Breast epithelium (tissue), 4 donors: ENCODE measurements around the gene GPLD1. TPM values are rescaled to one million over a fixed set of nuclear protein-coding genes. Genes with fewer than 3 reads are reported as not detected.

ENCODE experiments used
- DNase-seq, 2 donors: peaks; one replicate each; pipeline ENCODE4 v3.0.0-alpha.2; 2019; ENCODE audit warnings: low spot score in 2 of 2
- H3K27ac ChIP-seq, 2 donors: fragments of 200-600 bp; sonication (generic) in 1 of 2; one replicate each; pipeline ENCODE4 v1.5.1; 2016 to 2019; ENCODE audit warnings: mild to moderate bottlenecking in 1 of 2
- H3K27me3 ChIP-seq, 2 donors: fragments of 200-600 bp; sonication (generic) in 1 of 2; one replicate each; pipeline versions ENCODE4 v1.5.1 to v1.6.0; 2017 to 2019; ENCODE audit warnings: control low read depth in 1 of 2, mild to moderate bottlenecking in 1 of 2
- H3K36me3 ChIP-seq: fragments of 200-600 bp; one replicate; pipeline ENCODE4 v1.5.1; 2019
- H3K4me1 ChIP-seq, 2 donors: fragments of 200-600 bp; sonication (generic); one replicate each; pipeline ENCODE4 v1.5.1; 2016 to 2019; ENCODE audit warnings: control low read depth in 1 of 2
- H3K4me3 ChIP-seq, 3 donors: fragments of 200-600 bp; sonication (generic); 1 replicate in 2 of 3; 2 replicates in 1 of 3; pipeline ENCODE4 v1.5.1; 2016 to 2019; ENCODE audit warnings: mild to moderate bottlenecking in 3 of 3, moderate library complexity in 2 of 3
- H3K9me3 ChIP-seq, 2 donors: fragments of 200-600 bp; sonication (generic) in 1 of 2; one replicate each; pipeline ENCODE4 v1.5.1; 2016 to 2019; ENCODE audit warnings: control low read depth in 1 of 2
- POLR2A ChIP-seq: fragments of 450-650 bp; IDR thresholded peaks from one replicate; pipeline ENCODE4 v1.6.1; 2016; ENCODE audit warnings: antibody characterized with exemption, mild to moderate bottlenecking, moderate library complexity
- POLR2AphosphoS5 ChIP-seq, 3 donors: sonication (generic); formaldehyde crosslinking; IDR thresholded peaks; one replicate each; pipeline ENCODE4 v1.6.1; 2017; ENCODE audit warnings: antibody characterized with exemption in 3 of 3
- intact Hi-C: fragments of 100-400 bp; cut with DNase I; formaldehyde crosslinking; loops from one replicate; pipeline ENCODE4 v1.15.1; 2023; ENCODE audit warnings: low total_unique reads
- total RNA-seq, 3 donors: library from RNA; depleted of rRNA; stranded (reverse); fragments of >200 nt; gene quantifications; one replicate each; pipeline ENCODE4 v1.1.0, GENCODE V29; 2016
- TF ChIP-seq, protein P1 (sequence below), 3 donors: fragments of 450-650 bp; IDR thresholded peaks; one replicate each; pipeline ENCODE4 v1.5.1; 2016 to 2017; ENCODE audit warnings: antibody characterized with exemption in 3 of 3, mild to moderate bottlenecking in 3 of 3, moderate library complexity in 3 of 3

GPLD1 gene
- total RNA-seq, 3 donors from 2014 or later, result 1.3 to 7.7 (median 2.5) TPM

DNA sequence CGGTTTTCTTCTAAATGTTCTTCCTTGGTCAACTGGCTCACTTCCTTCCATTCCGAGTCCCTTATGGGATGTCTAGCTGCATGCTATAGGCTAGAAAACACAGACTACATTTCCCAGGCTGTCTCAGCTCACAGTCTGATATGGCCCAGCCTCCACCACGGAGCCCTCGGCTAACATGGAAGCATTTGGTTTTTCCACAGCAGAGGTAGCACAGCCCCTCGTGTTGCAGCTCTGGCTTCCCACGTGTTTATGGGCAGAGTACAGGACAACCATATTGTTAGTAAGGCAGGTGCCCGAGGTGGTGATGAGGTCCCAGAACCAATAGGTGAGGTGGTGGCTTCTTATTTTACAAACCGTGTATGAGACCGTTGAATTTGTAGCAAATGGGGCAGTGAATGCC is 8.7 kb downstream of the GPLD1 start:
- TF ChIP-seq, protein P1, sequence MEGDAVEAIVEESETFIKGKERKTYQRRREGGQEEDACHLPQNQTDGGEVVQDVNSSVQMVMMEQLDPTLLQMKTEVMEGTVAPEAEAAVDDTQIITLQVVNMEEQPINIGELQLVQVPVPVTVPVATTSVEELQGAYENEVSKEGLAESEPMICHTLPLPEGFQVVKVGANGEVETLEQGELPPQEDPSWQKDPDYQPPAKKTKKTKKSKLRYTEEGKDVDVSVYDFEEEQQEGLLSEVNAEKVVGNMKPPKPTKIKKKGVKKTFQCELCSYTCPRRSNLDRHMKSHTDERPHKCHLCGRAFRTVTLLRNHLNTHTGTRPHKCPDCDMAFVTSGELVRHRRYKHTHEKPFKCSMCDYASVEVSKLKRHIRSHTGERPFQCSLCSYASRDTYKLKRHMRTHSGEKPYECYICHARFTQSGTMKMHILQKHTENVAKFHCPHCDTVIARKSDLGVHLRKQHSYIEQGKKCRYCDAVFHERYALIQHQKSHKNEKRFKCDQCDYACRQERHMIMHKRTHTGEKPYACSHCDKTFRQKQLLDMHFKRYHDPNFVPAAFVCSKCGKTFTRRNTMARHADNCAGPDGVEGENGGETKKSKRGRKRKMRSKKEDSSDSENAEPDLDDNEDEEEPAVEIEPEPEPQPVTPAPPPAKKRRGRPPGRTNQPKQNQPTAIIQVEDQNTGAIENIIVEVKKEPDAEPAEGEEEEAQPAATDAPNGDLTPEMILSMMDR (IDR thresholded peaks at IDR 0.05), result no peak

DNA sequence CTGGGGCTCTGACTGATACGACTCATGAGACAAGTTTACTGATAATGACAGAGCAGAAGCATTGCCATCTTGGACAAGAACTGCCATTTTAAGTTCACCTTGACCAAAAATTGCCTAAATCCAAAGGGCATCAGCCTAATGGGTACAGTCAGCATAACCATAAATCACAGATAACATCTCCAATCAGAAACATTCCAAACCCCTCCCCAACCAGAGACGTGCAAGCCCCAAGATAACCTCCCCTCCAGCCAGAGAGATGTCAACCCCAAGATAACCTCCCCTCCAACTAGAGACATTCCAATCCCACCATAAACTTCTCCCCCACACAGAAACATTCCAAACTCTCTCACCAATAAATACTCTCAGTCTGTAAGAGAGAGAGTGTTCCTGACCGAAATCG is 10.5 kb downstream of the GPLD1 start:
- intact Hi-C loops, result no loop called here

More for the DNA sequence above, 8.7 kb downstream of the GPLD1 start:
- no peak overlapping the region for H3K4me3 ChIP-seq
- DNase-seq, result no peak
- no peaks in the 10 kb centered on the region for H3K9me3 ChIP-seq
- H3K27ac ChIP-seq, result no peak overlapping the region
- no peaks in the 10 kb centered on the region for H3K4me1 ChIP-seq
- H3K27me3 ChIP-seq, result no peaks in the 10 kb centered on the region
- intact Hi-C loops, result no loop called here
- no peaks in the 10 kb centered on the region for H3K36me3 ChIP-seq

DNA sequence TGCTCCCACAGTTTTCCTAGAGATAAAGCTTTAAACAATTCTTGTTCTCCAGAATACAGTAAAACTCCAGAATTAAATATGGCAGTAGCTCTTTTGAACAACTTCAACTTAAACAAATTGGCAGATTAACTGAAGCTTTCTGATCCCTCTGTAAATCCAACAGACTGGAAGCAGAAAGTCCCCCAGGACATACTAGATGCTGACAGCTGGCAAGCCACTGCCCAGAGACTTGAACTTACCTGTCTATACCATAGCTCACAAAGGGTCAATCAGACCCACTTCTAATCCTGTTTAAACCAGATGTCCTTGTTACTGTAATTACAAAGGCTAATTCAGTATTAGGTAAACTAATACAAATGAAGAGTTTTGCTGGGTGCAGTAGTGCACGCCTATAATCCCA is 12.3 kb downstream of the GPLD1 start:
- no peak for TF ChIP-seq POLR2AphosphoS5 (IDR thresholded peaks at IDR 0.05)
- no peak for TF ChIP-seq POLR2A
- TF ChIP-seq, protein P1 (IDR thresholded peaks at IDR 0.05), result no peak
- intact Hi-C loops, result no loop called here
- H3K4me3 ChIP-seq, result no peak overlapping the region
- no peaks in the 10 kb centered on the region for H3K36me3 ChIP-seq
- H3K4me1 ChIP-seq, result no peaks in the 10 kb centered on the region
- no peak for DNase-seq
- no peaks in the 10 kb centered on the region for H3K27me3 ChIP-seq
- no peaks in the 10 kb centered on the region for H3K9me3 ChIP-seq
- no peak overlapping the region for H3K27ac ChIP-seq

More for the DNA sequence above, 10.5 kb downstream of the GPLD1 start:
- no peak for DNase-seq
- Histone ChIP-seq H3K4me3 (no peak overlapping the region), H3K36me3 (no peaks in the 10 kb centered on the region), H3K9me3 (no peaks in the 10 kb centered on the region), H3K4me1 (no peaks in the 10 kb centered on the region), H3K27me3 (no peaks in the 10 kb centered on the region), H3K27ac (no peak overlapping the region)
- TF ChIP-seq POLR2A (no peak), POLR2AphosphoS5 (IDR thresholded peaks at IDR 0.05) (no peak)
- TF ChIP-seq, protein P1 (IDR thresholded peaks at IDR 0.05), result no peak

DNA sequence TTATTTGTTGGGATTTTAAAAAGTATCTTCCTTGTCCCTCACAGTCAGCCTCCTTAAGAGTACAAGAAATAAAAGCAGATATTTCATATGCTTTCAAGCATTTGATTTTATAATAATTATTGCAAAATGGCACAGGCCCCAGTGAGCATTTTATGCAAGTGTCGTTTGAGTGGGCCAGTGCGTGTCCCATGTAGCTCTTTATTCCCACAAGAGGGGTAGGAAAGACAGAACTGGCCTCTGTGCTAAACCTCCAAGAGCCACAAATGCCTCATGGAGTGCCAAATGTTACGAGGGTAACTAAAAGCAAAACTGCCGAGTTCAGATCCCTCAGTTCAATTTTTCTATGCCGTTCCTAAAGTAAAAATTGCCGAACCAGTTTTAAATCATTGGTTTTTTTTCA is 12.7 kb downstream of the GPLD1 start:
- Histone ChIP-seq H3K27me3 (no peaks in the 10 kb centered on the region), H3K36me3 (no peaks in the 10 kb centered on the region), H3K4me3 (no peak overlapping the region), H3K27ac (no peak overlapping the region), H3K9me3 (no peaks in the 10 kb centered on the region), H3K4me1 (no peaks in the 10 kb centered on the region)
- intact Hi-C loops, result no loop called here
- no peak for DNase-seq
- no peak for TF ChIP-seq POLR2A
- TF ChIP-seq, protein P1 (IDR thresholded peaks at IDR 0.05), result no peak
- TF ChIP-seq POLR2AphosphoS5 (IDR thresholded peaks at IDR 0.05), result no peak

DNA sequence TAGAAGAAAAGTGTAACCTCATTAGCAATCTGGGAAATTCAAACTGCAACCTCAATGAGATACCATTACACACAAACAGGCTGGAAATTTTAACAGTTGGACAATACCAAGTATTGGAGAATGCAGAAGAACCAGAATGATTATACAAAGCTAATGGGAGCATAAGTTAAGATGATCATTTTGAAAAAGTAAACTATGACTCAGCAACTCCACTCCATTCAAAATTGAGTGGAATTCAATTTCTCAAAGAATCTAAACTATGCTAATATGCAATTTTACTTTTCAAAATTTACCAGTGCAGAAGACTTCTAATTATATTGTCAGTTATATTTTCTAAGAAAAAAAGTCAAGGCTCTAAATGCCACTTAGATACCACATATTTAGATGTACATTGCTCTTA is 17.2 kb downstream of the GPLD1 start:
- Histone ChIP-seq H3K9me3 (no peaks in the 10 kb centered on the region), H3K27ac (no peak overlapping the region), H3K27me3 (no peaks in the 10 kb centered on the region), H3K36me3 (no peaks in the 10 kb centered on the region), H3K4me3 (no peak overlapping the region), H3K4me1 (no peaks in the 10 kb centered on the region)
- intact Hi-C loops, result no loop called here
- DNase-seq, result no peak
- TF ChIP-seq POLR2A, result no peak
- no peak for TF ChIP-seq POLR2AphosphoS5 (IDR thresholded peaks at IDR 0.05)
- TF ChIP-seq, protein P1 (IDR thresholded peaks at IDR 0.05), result no peak
